GM12875 (cell line): Measurements from ENCODE around the gene TECPR1.

ENCODE experiments used
- H3K4me3 ChIP-seq: one replicate; pipeline ENCODE4 v1.5.1; 2011; ENCODE audit warnings: low read depth, low read length, control low read depth
- TF ChIP-seq, protein P1 (sequence below): IDR thresholded peaks from 2 replicates; pipeline ENCODE4 v1.5.1; 2011; ENCODE audit warnings: low read depth, mild to moderate bottlenecking, control low read depth, inconsistent platforms, low read length, moderate library complexity, borderline replicate concordance; ENCODE audit not compliant: insufficient read depth

The TECPR1 gene

DNA sequence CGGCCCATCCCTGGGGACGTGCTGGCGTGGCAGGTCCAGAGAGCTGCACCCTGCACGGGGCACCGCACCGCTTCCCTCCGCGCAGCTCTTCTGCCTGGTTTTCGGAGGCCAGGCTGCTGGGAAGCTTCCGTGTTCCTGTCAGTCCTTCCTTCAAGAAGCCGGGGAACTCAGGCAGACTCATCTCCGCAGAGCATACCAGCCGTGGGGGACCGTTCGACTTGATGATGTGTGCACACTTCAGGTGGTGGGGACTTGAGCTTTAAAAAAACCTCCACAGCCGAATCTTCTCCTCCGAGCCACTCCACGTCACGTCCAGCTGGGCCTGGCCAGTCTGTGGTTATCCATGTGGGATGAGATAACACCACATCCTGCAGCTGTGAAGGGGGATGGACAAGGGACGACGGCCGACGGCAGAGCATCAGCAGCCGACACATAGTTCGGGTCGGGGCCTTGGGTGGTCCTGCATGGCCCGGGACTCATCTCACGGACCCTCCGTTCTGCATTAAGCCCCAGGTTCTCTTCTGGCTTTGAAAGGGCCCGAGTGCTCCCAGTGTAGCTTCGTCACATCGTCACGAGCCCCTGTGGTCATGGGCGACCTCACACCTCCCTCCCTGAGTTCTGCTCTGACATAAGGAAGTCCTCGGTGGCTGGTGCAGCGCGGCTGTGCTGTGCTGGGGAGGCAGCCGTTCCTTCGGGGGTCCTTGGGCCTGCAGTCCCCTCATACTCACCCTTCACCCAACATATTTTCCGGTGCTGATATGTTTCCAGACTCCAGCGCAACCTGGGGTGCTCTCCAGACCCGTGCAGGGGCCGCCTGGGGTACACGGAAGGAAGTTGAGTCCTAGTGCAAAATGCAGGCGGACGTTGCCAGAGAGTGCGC, 45.3 kb downstream of the TECPR1 start:
- TF ChIP-seq, protein P1, sequence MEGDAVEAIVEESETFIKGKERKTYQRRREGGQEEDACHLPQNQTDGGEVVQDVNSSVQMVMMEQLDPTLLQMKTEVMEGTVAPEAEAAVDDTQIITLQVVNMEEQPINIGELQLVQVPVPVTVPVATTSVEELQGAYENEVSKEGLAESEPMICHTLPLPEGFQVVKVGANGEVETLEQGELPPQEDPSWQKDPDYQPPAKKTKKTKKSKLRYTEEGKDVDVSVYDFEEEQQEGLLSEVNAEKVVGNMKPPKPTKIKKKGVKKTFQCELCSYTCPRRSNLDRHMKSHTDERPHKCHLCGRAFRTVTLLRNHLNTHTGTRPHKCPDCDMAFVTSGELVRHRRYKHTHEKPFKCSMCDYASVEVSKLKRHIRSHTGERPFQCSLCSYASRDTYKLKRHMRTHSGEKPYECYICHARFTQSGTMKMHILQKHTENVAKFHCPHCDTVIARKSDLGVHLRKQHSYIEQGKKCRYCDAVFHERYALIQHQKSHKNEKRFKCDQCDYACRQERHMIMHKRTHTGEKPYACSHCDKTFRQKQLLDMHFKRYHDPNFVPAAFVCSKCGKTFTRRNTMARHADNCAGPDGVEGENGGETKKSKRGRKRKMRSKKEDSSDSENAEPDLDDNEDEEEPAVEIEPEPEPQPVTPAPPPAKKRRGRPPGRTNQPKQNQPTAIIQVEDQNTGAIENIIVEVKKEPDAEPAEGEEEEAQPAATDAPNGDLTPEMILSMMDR, result no peak
- no peak overlapping the region for H3K4me3 ChIP-seq

DNA sequence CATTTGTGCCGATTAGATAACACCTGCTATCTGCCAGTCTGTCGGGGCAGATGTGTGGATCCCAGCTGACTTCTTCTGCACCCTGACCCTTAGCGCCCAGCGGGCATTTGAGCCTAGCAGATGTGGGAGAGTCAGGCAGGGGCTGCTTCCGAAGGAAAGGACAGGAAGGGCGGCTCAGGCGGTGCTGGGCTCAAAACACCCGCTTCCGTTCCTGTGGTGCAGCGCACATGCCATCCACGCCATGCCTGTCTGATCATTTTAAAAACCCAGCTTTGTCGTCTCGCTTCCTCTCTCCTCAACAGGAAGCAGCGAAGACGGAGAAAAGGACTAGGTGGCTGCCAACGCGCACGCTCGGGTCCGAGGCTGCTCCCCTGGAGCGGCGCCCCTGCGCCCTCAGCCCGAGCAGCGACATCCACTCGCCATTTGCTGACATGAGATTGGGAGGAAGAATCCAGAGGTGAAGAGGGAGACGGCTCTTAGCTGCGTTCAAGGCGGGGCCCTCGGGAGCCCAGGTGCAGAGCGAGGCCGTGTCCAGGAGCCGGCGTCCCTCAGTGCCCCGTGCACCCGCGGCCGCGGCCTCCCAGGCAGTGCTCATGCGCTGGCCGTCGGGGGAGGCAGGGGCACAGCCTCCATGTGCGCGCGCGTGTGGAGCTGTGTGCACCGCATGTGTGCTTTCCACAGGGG, 46.7 kb downstream of the TECPR1 start:
- no peak overlapping the region for H3K4me3 ChIP-seq

DNA sequence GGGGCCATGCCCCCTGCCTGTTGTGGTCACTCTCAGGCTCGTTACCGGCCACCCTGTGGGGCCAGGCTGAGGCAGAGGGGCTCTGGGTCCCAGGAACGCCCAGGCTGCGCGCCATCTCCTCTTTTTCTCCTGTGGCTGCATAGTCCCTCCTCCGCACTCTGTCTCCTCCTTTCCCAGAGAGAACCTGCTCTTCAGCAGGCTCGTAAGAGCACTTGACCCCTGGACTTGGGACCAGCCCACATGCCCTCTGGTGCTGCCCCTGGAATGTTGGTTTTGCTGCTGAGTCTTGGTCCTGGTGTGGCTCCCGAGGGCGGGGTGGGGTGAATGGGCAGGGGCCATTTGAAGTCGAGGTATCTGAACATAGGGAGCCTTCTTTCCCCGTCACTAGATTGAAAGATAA, 47.4 kb downstream of the TECPR1 start:
- H3K4me3 ChIP-seq, result no peak overlapping the region
- TF ChIP-seq, protein P1, result no peak

More for the DNA sequence above, 46.7 kb downstream of the TECPR1 start:
- TF ChIP-seq, protein P1, result no peak

- TF ChIP-seq, protein P1, result no peak
These were observed 47.9 kb downstream of the TECPR1 start for GRCh38 chr7:98203964-98204605.

GRCh38 chr7:98203261-98203963, 48.6 kb downstream of the TECPR1 start:
- peak overlapping the region; percentile 28 for H3K4me3 ChIP-seq
- TF ChIP-seq, protein P1, result no peak

More at GRCh38 chr7:98203964-98204605, 47.9 kb downstream of the TECPR1 start:
- H3K4me3 ChIP-seq, result no peak overlapping the region

GRCh38 chr7:98202367-98203195, 49.5 kb downstream of the TECPR1 start:
- H3K4me3 ChIP-seq, result peak overlapping the region; percentile 28
- TF ChIP-seq, protein P1, result no peak
